HG03025 (cell line): ENCODE measurements around the gene ARHGDIG.
"Not testable (repeated sequence)": the region's sequence is repeated elsewhere in the genome, so short reads cannot be mapped to it uniquely, and the experiment has no call there.

ENCODE experiments used
- ATAC-seq: cut with Tn5 transposase; IDR thresholded peaks from one replicate; pipeline ENCODE4 v1.9.1; 2021; ENCODE audit warnings: mild to moderate bottlenecking, moderate library complexity; ENCODE audit not compliant: unreplicated experiment, low FRiP score

The ARHGDIG gene

DNA sequence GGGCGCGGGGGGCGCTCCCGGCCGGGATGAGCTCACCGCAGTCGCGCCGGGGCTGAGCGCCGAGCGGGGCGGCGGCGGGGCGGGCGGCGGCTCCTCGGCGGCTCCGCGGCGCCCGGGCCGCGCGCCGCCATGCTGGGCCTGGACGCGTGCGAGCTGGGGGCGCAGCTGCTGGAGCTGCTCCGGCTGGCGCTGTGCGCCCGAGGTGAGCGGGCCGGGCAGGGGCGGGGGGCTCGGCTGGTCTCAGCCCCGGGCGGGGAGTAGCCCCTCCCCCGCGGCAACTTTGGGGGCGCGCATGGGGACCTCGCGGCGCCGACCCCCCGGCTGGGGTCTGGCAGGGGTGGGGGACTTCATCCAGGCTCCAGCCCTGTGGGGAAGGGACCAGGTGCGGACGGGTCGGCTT lies at the start of gene ARHGDIG:
TSS of gene ARHGDIG (plus strand) at position 40 of the 400 bp plus-strand sequence. CDS start at position 130, 90 bp downstream.
- ATAC-seq = no peak

DNA sequence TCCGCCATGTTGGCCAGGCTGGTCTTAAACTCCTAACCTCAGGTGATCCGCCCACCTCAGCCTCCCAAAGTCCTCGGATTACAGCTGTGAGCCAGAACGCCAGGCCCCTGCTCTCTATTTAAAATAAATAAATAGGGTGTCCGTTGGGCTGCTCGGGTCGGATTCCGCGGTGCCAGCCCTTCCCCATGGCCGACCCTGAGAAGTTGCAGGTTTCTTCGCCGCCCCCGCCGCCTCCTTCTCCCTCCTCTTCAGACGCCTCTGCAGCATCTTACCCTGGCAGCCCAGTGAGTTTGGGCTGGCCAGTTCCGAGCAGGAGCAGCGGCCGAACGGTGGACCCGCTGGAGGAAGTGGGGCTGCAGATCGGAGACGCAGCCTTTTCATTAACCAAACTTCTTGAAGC lies 49.4 kb upstream of the ARHGDIG start:
- no peak for ATAC-seq

DNA sequence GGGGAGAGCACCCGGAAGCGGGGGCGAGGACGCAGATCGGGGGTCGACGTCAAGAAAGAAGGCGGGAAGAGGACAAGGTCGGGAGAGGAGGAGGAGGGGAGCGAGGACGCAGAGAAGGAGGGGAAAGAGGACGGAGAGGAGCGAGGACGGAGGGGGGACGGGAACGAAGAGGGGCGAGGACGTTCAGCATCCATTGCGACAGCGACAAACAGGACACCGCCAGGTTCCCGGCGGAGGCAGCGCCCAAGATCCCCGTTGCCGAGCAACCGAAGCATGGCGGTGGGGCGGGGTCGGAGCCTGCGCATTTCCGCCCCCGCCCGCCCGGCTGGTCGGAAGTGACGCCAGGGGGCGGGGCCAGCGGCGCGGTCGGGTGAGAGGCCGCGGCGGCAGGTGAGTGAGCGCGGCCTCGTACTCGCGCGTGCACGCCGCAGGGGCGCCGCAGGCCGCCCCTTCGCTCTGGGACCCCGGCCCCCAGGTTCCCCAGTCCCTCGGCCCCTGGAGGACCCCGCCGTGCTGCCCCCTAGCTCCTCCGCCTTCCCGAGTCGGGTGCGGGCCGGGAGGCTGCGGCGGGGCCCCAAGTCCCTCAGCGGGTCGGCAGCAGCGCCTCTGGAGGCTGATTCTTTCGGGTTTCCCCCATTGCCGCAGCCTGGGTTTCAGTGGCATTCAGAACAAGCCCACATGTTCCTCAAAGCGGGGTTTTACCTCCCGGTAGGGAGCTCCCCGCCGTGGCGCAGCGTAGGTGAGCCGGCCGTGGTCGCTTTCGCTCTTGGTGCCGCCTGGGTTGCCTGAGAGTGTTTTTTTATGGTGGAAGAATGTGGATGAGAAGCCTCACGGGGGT lies 45.7 kb upstream of the ARHGDIG start, which contains the start of gene FAM234A:
TSS of gene FAM234A (plus strand) at position 354 of the 838 bp plus-strand sequence. CDS start 19,593 bp downstream, outside the sequence.
- peak; percentile 75 for ATAC-seq

DNA sequence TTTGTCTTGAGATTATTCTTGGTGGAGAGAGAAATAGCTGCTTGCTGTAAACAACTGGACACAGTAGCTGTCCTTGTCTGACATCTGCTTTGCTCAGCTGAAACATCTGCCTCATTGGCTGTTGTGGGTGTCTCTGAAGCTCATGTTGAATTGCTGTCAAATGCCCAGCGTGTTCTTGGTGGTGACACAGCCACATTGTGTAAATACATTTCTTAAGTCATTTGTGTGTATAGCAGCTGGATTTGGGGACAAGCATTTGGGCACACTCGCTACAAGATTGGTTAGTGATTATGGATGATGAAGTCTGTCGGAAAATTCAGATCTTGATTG lies 40.5 kb upstream of the ARHGDIG start:
- no peak for ATAC-seq

DNA sequence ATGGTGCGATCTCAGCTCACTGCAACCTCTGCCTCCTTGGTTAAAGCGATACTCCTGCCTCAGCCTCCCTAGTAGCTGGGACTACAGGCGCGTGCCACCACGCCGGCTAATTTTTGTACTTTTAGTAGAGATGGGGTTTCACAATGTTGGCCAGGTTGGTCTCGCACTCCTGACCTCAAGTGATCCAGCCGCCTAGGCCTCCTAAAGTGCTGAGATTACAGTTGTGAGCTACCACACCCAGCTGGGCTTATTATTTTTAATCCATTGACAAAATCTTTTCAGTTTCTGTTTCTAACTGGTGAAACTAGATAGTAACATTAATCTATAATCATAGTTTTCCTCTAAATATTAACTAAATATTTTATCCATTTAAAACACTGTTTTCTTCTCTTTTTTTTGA lies 39.8 kb upstream of the ARHGDIG start:
- ATAC-seq = no peak

DNA sequence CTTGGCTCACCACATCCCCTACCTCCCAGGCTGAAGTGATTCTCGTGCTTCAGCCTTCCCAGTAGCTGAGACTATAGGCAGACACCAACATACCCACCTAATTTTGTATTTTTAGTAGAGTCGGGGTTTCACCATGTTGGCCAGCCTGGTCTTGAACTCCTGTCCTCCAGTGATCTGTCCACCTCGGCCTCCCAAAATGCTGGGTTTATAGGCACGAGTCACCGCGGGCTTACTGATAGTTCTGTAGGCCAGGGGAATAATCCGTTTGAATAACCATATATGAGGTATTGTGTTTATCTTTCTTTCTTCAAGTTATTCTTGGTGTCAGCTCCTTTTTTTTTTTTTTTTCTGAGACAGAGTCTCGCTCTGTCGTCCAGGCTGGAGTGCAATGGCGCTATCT lies 38.1 kb upstream of the ARHGDIG start:
- no peak for ATAC-seq

DNA sequence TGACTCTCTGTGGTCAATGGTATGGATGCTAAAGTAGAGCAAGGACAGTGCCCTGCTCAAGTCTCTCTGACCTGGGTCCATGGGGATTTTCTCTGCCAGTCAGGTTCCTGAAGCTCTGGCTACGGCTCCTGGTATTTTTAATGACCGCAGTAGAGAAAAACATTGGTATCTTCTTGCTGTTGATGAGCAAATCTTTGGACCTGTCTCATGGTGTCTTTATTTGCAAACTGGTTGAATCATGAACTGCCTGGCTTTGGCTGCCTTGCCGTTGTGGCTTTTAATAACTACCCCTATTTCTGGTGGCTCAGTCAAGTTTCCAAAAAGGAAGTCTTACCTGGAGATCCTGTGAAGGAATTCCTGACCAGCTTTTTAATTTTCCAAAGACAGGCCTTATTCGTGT lies 37.0 kb upstream of the ARHGDIG start:
- ATAC-seq = no peak

DNA sequence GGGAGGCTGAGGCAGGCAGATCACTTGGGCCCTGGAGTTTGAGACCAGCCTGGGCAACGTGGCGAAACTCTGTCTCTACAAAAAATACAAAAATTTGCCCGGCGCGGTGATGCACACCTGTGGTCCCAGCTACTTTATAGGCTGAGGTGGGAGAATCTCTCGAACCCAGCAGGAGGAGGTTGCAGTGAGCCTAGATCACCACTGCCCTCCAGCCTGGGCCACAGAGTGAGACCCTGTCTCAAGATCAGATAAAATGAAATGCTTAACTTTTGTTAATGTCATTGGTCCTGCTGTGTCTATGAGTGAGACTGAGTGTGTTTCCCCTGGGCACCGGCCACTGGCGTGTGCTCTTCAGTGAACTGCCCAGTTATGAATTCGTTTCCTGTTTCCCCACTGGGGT lies 35.3 kb upstream of the ARHGDIG start:
- no peak for ATAC-seq

DNA sequence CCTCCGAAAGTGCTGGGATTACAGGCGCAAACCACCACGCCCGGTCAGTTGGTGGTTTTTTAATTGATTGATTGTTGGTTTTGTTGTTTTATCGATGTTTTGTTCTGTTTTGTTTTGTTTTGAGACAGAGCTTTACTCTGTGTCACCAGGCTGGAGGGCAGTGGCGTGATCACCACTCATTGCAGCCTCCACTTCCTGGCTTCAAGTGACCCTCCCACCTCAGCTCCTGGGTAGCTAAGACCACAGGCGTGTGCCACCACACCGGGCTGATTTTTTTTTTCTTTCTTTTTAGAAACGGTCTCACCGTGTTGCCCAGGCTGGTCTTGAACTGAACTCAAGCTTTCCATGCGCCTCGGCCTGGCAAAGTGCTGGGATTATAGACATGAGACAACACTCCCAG lies 33.4 kb upstream of the ARHGDIG start:
- ATAC-seq = no peak

DNA sequence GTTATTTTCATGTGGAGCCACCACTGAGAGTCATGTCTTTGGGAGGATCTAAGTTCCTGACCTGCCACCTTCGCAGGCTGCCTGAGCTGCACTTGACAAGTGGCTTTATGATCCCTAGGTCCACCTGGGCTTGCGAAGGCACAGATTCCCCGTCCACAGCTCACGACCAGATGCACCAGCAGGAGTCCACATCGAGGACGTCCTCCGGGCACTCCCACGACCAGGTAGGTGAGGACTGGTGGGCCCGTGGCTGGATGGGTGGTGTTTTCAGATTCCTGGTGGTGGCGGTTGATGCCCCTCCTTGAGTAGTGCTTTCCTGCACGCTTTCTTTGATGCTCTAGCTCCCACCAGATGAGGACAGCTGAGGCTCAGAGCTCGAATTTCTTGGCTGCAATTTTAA lies 31.0 kb upstream of the ARHGDIG start:
- no peak for ATAC-seq

DNA sequence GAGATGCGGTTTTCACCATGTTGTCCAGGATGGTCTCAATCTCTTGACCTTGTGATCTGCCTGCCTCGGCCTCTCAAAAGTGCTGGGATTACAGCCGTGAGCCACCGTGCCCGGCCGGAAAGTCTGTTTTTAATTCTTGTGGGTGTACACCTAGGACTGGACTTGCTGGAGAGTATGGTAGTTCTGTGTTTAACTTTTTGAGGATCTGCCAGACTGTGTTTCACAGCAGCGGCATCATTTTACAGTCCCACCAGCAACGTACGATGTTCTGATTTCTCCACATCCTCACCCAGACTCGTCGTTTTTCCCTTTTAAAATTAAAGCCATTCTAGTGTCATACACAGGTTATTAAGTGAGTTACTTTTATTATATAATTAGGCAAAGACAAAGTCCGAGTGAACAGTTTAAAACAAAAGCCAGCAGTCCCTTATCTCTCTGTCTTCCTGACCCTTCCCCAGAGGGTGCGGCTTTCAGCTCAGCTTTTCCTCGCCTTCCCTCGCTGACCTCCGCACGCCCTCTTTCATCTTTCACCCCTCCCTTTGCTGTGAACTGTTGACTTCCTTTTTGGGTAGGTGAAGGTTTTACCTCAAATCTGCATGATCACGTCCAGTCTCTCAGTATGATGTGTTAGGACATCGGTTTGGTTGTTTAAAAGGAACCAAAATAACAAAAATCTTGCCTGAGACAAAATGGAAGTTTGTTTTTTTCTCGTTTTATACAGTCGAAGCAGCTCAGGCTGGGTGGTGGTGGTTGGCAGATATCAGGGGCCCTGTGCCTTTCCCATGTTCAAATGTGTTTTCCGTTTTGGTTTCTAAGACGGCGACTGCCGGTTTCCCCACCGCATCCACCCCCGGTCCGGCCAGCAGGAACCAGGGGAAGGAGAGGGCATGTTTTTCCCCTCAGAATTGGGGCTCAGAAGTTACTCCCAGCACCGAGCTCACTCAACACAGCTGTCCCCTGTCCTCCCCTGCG lies 27.7 kb upstream of the ARHGDIG start:
- no peak for ATAC-seq

DNA sequence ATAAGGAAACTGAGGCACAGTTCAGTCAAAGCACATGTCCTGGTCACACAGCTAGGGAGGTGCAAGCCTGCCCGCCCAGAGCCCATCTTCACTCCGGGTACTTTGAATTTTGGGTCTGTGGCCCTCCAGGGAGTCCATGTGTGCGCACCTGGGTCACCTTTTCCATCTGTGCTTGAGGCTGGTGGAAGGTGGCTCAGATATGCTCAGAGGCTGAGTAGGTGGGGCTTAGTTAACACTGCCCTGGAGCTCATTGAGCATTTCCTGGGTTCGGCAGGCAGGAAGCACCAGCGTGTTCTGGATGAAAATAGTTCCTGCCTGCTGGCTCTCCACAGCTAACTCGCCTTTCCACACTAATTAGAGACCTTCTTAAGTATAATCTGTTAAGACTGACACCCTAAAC lies 26.6 kb upstream of the ARHGDIG start:
- no peak for ATAC-seq

DNA sequence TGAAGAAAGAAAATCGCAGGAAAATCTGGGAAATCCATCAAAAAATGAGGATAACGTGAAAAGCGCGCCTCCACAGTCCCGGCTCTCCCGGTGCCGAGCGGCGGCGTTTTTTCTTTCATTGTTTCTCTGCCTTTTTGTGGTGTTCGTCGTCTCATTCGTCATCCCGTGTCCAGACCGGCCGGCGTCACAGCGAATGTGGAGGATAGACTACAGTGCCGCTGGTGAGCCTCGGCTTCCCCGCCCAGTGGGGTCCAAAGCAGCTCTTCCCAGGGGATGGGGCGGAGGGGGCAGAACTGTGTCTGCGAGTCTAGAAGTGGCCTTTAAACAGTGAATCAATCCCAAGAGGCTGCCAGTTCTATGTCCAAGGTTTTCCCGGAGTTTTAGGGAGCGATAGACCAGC lies 25.9 kb upstream of the ARHGDIG start:
- ATAC-seq = no peak

DNA sequence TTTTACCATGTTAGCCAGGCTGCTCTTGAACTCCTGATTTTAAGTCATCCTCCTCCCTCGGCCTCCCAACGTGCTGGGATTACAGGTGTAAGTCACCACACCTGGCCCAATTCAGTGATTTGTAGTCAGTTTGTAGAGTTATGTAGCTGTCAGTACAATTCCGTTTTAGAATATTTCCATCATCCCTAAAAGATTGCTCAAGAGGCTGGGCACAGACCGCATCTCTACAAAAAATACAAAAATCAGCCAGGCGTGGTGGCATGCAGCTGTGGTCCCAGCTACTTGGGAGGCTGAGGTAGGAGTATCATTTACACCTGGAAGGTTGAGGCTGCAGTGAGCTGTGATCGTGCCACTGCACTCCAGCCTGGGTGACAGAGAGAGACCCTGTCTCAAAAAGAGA lies 25.2 kb upstream of the ARHGDIG start:
- ATAC-seq = no peak

DNA sequence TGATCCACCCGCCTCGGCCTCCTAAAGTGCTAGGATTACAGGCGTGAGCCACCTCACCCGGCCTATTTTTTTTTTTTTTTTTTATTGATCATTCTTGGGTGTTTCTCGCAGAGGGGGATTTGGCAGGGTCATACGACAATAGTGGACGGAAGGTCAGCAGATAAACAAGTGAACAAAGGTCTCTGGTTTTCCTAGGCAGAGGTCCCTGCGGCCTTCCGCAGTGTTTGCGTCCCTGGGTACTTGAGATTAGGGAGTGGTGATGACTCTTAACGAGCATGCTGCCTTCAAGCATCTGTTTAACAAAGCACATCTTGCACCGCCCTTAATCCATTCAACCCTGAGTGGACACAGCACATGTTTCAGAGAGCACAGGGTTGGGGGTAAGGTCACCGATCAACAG lies 22.3 kb upstream of the ARHGDIG start:
- ATAC-seq = not testable (repeated sequence)

DNA sequence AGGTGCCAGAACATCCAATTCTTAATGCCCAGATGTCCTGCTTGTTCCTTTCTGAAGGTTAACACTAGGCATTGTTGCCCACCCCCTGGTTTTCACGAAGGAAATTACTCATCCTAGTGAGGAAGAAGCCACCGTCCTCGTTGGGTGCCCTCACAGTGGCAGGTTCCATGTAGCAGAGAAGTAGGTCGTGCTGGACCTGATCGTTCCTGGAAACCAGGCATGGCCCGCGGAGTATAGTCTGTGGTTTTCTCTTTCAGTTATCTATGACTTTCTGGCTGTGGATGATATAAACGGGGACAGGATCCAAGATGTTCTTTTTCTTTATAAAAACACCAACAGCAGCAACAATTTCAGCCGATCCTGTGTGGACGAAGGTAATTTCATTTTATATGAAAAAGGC lies 21.2 kb upstream of the ARHGDIG start:
- ATAC-seq = no peak

DNA sequence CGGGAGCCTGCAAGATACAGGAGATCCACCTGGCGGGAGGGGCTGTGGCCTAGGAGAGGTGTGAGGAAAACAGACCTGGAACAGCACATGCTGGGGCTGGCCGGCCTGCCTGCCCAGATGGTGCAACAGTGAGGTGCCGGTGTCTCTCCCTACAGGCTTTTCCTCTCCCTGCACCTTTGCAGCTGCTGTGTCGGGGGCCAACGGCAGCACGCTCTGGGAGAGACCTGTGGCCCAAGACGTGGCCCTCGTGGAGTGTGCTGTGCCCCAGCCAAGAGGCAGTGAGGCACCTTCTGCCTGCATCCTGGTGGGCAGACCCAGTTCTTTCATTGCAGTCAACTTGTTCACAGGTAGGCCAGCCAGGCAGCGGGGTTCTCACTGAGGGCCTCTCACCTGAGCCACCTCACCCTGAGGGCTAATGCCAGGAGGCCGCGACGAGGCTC lies 20.6 kb upstream of the ARHGDIG start:
- ATAC-seq = no peak

DNA sequence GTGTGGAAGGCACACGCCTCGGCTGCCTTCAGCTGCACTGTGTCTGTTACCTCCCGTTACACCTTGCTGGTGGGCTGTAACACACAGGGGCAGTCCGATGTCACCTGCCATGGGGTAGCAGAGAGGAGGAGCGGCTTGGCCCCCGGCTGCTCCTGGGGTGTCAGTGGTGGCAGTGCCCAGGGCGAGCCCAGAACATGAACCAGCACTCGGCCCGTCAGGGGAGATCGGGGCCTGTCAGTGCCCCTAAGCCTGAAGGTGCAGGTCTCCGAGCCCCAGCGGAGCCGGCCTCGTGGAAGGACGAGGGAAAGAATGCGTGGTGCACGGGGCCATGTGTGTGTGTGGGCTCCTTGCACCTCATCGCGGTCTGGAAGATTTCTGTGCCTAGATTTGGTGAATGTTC lies 20.1 kb upstream of the ARHGDIG start:
- ATAC-seq = no peak

DNA sequence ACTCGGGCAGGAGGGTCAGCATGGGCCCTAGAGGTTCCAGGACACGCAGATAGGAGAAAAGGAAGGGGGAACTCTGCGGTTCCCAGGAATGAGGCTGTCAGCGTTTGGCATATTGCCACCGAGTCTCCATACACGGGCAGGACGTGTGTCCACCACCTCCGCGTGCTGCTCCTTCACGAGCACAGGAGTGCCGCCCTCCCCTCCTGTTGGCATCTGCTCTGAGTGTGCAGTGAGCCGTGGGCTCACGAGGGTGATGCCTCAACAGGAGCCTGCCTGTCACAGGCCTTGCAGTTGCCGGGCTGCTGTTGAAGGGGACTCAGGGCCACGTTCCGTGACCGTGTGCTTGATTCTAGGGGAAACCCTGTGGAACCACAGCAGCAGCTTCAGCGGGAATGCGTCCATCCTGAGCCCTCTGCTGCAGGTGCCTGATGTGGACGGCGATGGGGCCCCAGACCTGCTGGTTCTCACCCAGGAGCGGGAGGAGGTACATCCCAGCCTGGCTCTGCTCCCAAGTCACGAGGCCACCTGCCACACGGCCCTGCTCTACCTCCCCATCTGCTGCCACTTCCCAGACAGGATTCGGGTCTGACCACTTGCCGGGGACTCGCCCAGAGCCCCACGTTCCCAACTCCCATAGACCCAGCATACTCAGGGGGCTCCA lies 19.2 kb upstream of the ARHGDIG start:
- no peak for ATAC-seq

DNA sequence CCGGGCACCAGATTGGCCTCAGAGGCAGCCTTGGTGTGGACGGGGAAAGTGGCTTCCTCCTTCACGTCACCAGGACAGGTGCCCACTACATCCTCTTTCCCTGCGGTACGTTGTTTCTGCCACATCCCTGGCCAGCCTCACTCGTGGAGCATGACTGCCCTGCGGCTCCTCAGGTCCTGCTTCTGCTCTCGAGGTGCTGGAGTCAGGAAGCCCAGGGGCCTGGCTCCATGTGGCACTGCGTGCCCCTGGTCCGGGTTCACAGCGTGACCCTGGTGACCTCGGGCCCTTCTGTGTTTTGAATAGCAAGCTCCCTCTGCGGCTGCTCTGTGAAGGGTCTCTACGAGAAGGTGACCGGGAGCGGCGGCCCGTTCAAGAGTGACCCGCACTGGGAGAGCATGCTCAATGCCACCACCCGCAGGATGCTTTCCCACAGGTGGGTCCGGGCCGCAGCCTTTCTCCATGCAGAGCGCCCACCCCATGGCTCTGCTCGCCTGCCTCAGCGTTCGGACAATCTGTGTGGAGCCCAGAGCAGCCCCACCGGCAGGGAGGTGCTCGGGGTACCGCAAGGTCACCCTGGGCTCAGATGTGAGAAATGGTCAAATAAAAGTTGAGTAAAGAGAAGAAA lies 18.2 kb upstream of the ARHGDIG start:
- no peak for ATAC-seq
